Heart right ventricle (tissue), 16 donors: ENCODE results near the gene UGT3A1. TPM values are rescaled to one million over a fixed set of nuclear protein-coding genes. Genes with fewer than 3 reads are reported as not detected.

Source experiments
- ATAC-seq, 8 donors: fragments of 200-7000 bp; cut with Tn5 transposase; one replicate each; pipeline ENCODE4 v1.9.1; 2020; ENCODE audit warnings: mild to moderate bottlenecking in 8 of 8, moderate library complexity in 8 of 8, moderate number of reproducible peaks in 1 of 8
- DNase-seq, 2 donors: peaks; one replicate each; pipeline ENCODE4 v3.0.0-alpha.2; 2020
- H3K27ac ChIP-seq, 10 donors: fragments of 200-600 bp; sonication (generic) in 2 of 10; one replicate each; pipeline versions ENCODE4 v1.5.0 to v1.8.0; 2020 to 2022; ENCODE audit warnings: mild to moderate bottlenecking in 3 of 10
- H3K27me3 ChIP-seq, 7 donors: fragments of 200-600 bp; one replicate each; pipeline ENCODE4 v1.8.0; 2021 to 2022; ENCODE audit warnings: mild to moderate bottlenecking in 2 of 7
- H3K36me3 ChIP-seq, 9 donors: fragments of 200-600 bp; sonication (generic) in 1 of 9; one replicate each; pipeline versions ENCODE4 v1.5.0 to v1.8.0; 2020 to 2022; ENCODE audit warnings: mild to moderate bottlenecking in 2 of 9
- H3K4me1 ChIP-seq, 9 donors: fragments of 200-600 bp; sonication (generic) in 1 of 9; one replicate each; pipeline versions ENCODE4 v1.5.0 to v1.8.0; 2020 to 2022; ENCODE audit warnings: mild to moderate bottlenecking in 4 of 9
- H3K4me3 ChIP-seq, 10 donors: fragments of 200-600 bp; sonication (generic) in 2 of 10; one replicate each; pipeline versions ENCODE4 v1.5.0 to v1.8.0; 2020 to 2022; ENCODE audit warnings: mild to moderate bottlenecking in 7 of 10, moderate library complexity in 2 of 10
- H3K9me3 ChIP-seq, 11 donors: fragments of 200-600 bp in 10 of 11; sonication (generic) in 2 of 11; one replicate each; pipeline versions ENCODE4 v1.5.0 to v1.8.0; 2013 to 2022; ENCODE audit warnings: mild to moderate bottlenecking in 2 of 11, control low read depth in 1 of 11, moderate library complexity in 1 of 11
- CTCF ChIP-seq, 9 donors: fragments of 200-600 bp; sonication (generic) in 2 of 9; IDR thresholded peaks; one replicate each; pipeline versions ENCODE4 v1.5.0 to v1.8.0; 2021 to 2022; ENCODE audit warnings: antibody characterized with exemption in 9 of 9, mild to moderate bottlenecking in 5 of 9, moderate library complexity in 1 of 9
- WGBS, 2 donors: extraction: QIAGEN DNeasy Blood & Tissue Kit; methylation state at CpG; one replicate each; pipeline ENCODE4 v1.1.7; 2013; ENCODE audit warnings: inconsistent platforms in 1 of 2; 5-methylcytosine and 5-hydroxymethylcytosine counted together
- intact Hi-C, 10 donors: fragments of 100-400 bp; cut with DNase I; formaldehyde crosslinking; loops; one replicate each; pipeline versions ENCODE4 v1.11.1 to v1.14.2; 2022
- polyA plus RNA-seq, 2 donors: library from polyadenylated mRNA; stranded (reverse); fragments of 200-250 nt; gene quantifications; one replicate each; pipeline ENCODE4 v1.2.3, GENCODE V29; 2013
- total RNA-seq, 10 donors: library from RNA; stranded (reverse); fragmentation: NEBNext Ultra II Directional in 3 of 10; extraction: Animal tissue kit (Norgen Biotek cat#: 25700) in 3 of 10; gene quantifications; one replicate each; pipeline versions ENCODE4 v1.2.1 to v1.2.4, GENCODE V29; 2021 to 2023
- donor health status: Arrhythmogenic right ventricular cardiomyopathy.
- donor health status: ischemic (EF 13 %, LVEDD 7.1; RV severe dilation, severe dysfunction).
- donor health status: healthy with polysubstance abuse.
- donor health status: DM: no; HTN: yes; CAD: no.
- donor health status: DM: no; HTN: no; CAD: no.
- donor health status: ischemic (EF 25% LVEDD 6.9; RV normal size, moderate dysfunction).
- donor health status: ischemic (EF 25% LVEDD 5.7; RV mildly dilated, moderate dysfunction).
- donor health status: healthy.
- donor health status: DM: yes; HTN: yes; CAD: no.
- donor health status: Ischemic cardiomyopathy.
- donor health status: ischemic (EF 35%, LVEDD 5.7; RV mildly dilated, moderate dysfunction).
- donor health status: nonischemic (EF 11% LVEDD 7.7; RV severe dilation, severe dysfunction).
- donor health status: DM: yes; HTN: yes; CAD: no.
- donor health status: PGD.
- donor health status: ischemic (EF 29% LVEDD 5.4; RV normal size, mild dysfunction).
- donor health status: nonischemic (EF 23%, LVEDD 6.1; RV moderate dilation, normal function).

UGT3A1 gene
- total and polyA plus RNA-seq, 12 donors: not detected

- no peak for TF ChIP-seq CTCF (IDR thresholded peaks at IDR 0.05)
- intact Hi-C loops: no loop called here
- H3K4me3 ChIP-seq: no peak overlapping the region
- no peaks in the 10 kb centered on the region for H3K27me3 ChIP-seq
- no peaks in the 10 kb centered on the region for H3K4me1 ChIP-seq
- 75 to 80% methylated on average over 2 of the region's 2 CpGs for WGBS, 2 donors
- H3K36me3 ChIP-seq: no peaks in the 10 kb centered on the region
- H3K27ac ChIP-seq: no peak overlapping the region
- ATAC-seq (no peak), DNase-seq (no peak)
- peaks cover 0 to 49% (median 8%) of the 10 kb centered on the region in 11 donors for H3K9me3 ChIP-seq
Observed at GRCh38 chr5:36013182-36013581, 22.0 kb upstream of the UGT3A1 start.

- DNase-seq (no peak), ATAC-seq (no peak)
- H3K27ac ChIP-seq: no peak overlapping the region
- H3K9me3 ChIP-seq: peaks cover 0 to 34% (median 1%) of the 10 kb centered on the region in 11 donors
- H3K4me3 ChIP-seq: no peak overlapping the region
- H3K27me3 ChIP-seq: no peaks in the 10 kb centered on the region
- no peaks in the 10 kb centered on the region for H3K4me1 ChIP-seq
- TF ChIP-seq CTCF (IDR thresholded peaks at IDR 0.05): no peak
- WGBS, 2 donors: 51 to 52% methylated on average over 1 of the region's 1 CpG
- intact Hi-C loops: no loop called here
- H3K36me3 ChIP-seq: no peaks in the 10 kb centered on the region
Observed at GRCh38 chr5:36009698-36010097, 18.5 kb upstream of the UGT3A1 start.

DNA sequence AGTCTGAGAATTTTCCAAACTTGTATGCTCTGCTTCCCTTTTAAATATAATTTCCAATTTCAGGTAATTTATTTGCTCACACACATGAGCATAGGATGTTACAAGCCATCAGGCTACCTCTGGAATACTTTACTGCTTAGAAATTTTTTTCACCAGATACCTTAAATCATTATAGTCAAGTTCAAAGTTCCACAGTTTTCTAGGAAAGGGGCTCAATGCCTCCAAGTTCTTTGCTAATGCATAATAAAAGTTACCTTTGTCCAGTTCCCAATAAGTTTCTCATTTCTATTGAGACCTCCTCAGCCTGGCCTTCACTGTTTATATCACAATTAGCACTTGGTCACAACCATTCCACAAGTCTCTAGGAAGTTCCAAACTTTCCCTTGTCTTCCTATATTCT lies 16.2 kb upstream of the UGT3A1 start:
- ATAC-seq: no peak
- no peak for TF ChIP-seq CTCF (IDR thresholded peaks at IDR 0.05)
- H3K27me3 ChIP-seq: peaks cover 0 to 3% (median 0%) of the 10 kb centered on the region in 7 donors
- peaks cover 0 to 14% (median 0%) of the 10 kb centered on the region in 11 donors for H3K9me3 ChIP-seq
- intact Hi-C loops: no loop called here
- H3K4me3 ChIP-seq: no peak overlapping the region
- DNase-seq: no peak
- H3K36me3 ChIP-seq: no peaks in the 10 kb centered on the region
- H3K27ac ChIP-seq: no peak overlapping the region
- H3K4me1 ChIP-seq: no peaks in the 10 kb centered on the region

GRCh38 chr5:36006163-36006562 lies 15.0 kb upstream of the UGT3A1 start:
- intact Hi-C loops: no loop called here
- WGBS, 2 donors: 57 to 78% methylated on average over 1 of the region's 1 CpG
- H3K4me1 ChIP-seq: no peaks in the 10 kb centered on the region

More at GRCh38 chr5:36006163-36006562, 15.0 kb upstream of the UGT3A1 start:
- no peak for ATAC-seq
- peaks cover 0 to 13% (median 0%) of the 10 kb centered on the region in 11 donors for H3K9me3 ChIP-seq
- no peak overlapping the region for H3K27ac ChIP-seq
- TF ChIP-seq CTCF (IDR thresholded peaks at IDR 0.05): no peak
- no peak overlapping the region for H3K4me3 ChIP-seq
- no peak for DNase-seq
- H3K27me3 ChIP-seq: peaks cover 0 to 3% (median 0%) of the 10 kb centered on the region in 7 donors
- no peaks in the 10 kb centered on the region for H3K36me3 ChIP-seq
